Activated gamma-delta T cell treated with anti-CD3 and anti-CD28 coated beads, Interleukin-2, amount 50 U/mL, for 16 hours (primary cell): ENCODE measurements around the gene SLC28A2.
"Not testable (repeated sequence)": the region's sequence is repeated elsewhere in the genome, so short reads cannot be mapped to it uniquely, and the experiment has no call there.

Source experiments
- DNase-seq: peaks from one replicate; pipeline ENCODE4 v3.0.0-alpha.2; 2020; ENCODE audit warnings: low read depth

Gene SLC28A2

GRCh38 chr15:45262906-45263461, 10.9 kb downstream of the SLC28A2 start:
- no peak for DNase-seq

GRCh38 chr15:45263854-45264253, 11.8 kb downstream of the SLC28A2 start:
- no peak for DNase-seq

GRCh38 chr15:45265506-45265905, 13.5 kb downstream of the SLC28A2 start:
- no peak for DNase-seq

- no peak for DNase-seq
These were observed 16.1 kb downstream of the SLC28A2 start for GRCh38 chr15:45268135-45268534.

- DNase-seq = no peak
These were observed 22.8 kb downstream of the SLC28A2 start for GRCh38 chr15:45274636-45275380.

GRCh38 chr15:45276831-45277230, 24.8 kb downstream of the SLC28A2 start:
- no peak for DNase-seq

GRCh38 chr15:45279024-45279698, 27.1 kb downstream of the SLC28A2 start:
- DNase-seq = peak; percentile 95

- no peak for DNase-seq
These were observed 33.4 kb downstream of the SLC28A2 start for GRCh38 chr15:45285413-45285812.

GRCh38 chr15:45287390-45287956, 35.4 kb downstream of the SLC28A2 start:
- DNase-seq = no peak

GRCh38 chr15:45288947-45289346, 36.9 kb downstream of the SLC28A2 start:
- no peak for DNase-seq

GRCh38 chr15:45291822-45292582, 40.0 kb downstream of the SLC28A2 start:
- DNase-seq = no peak

- DNase-seq = not testable (repeated sequence)
These were observed 41.3 kb downstream of the SLC28A2 start for GRCh38 chr15:45293326-45293725.

- DNase-seq = not testable (repeated sequence)
These were observed 46.9 kb downstream of the SLC28A2 start for GRCh38 chr15:45298964-45299378.

- no peak for DNase-seq
These were observed 52.7 kb downstream of the SLC28A2 start for GRCh38 chr15:45304711-45305110.

- no peak for DNase-seq
These were observed 54.1 kb downstream of the SLC28A2 start for GRCh38 chr15:45306105-45306504.

GRCh38 chr15:45307230-45307924, 55.3 kb downstream of the SLC28A2 start:
- DNase-seq = no peak

- DNase-seq = not testable (repeated sequence)
These were observed 62.1 kb downstream of the SLC28A2 start for GRCh38 chr15:45314117-45314516.

- no peak for DNase-seq
These were observed 62.9 kb downstream of the SLC28A2 start for GRCh38 chr15:45314960-45315359.

GRCh38 chr15:45319472-45320214, 67.6 kb downstream of the SLC28A2 start:
- DNase-seq = no peak

- DNase-seq = no peak
These were observed 68.7 kb downstream of the SLC28A2 start for GRCh38 chr15:45320581-45321205.
